Right atrium auricular region (tissue), 2 donors: ENCODE data around the gene PRR20G. TPM values are rescaled to one million over a fixed set of nuclear protein-coding genes. Genes with fewer than 3 reads are reported as not detected.

ENCODE experiments used
- DNase-seq: peaks from one replicate; pipeline ENCODE4 v3.0.0-alpha.2; 2019; ENCODE audit warnings: low spot score
- H3K27ac ChIP-seq, 2 donors: fragments of 200-600 bp; sonication (generic); 1 replicate in 1 of 2; 2 replicates in 1 of 2; pipeline ENCODE4 v1.5.1; 2016 to 2019
- H3K27me3 ChIP-seq, 2 donors: fragments of 200-600 bp; sonication (generic); one replicate each; pipeline versions ENCODE4 v1.5.1 to v1.6.0; 2017 to 2019
- H3K36me3 ChIP-seq: fragments of 200-600 bp; sonication (generic); one replicate; pipeline ENCODE4 v1.5.1; 2016
- H3K4me1 ChIP-seq, 2 donors: fragments of 200-600 bp; sonication (generic); one replicate each; pipeline versions ENCODE4 v1.5.1 to v1.6.0; 2017 to 2019
- H3K4me3 ChIP-seq, 2 donors: fragments of 200-600 bp; sonication (generic); 1 replicate in 1 of 2; 2 replicates in 1 of 2; pipeline ENCODE4 v1.5.1; 2017 to 2019; ENCODE audit warnings: mild to moderate bottlenecking in 1 of 2, moderate library complexity in 1 of 2
- H3K9me3 ChIP-seq, 2 donors: fragments of 200-600 bp; sonication (generic); one replicate each; pipeline ENCODE4 v1.5.1; 2019
- CTCF ChIP-seq, 2 donors: fragments of 200-600 bp; sonication (generic); IDR thresholded peaks; one replicate each; pipeline ENCODE4 v1.5.1; 2019; ENCODE audit warnings: antibody characterized with exemption in 2 of 2
- total RNA-seq, 2 donors: library from RNA; depleted of rRNA; stranded (reverse); fragments of >200 nt; gene quantifications; one replicate each; pipeline ENCODE4 v1.1.0, GENCODE V29; 2016

PRR20G gene
- not detected for total RNA-seq

GRCh38 chr3:127287840-127288239 is at the start of gene PRR20G:
TSS of gene PRR20G (minus strand) at chr3:127288046. CDS start at chr3:127287365, 681 bp downstream.
- DNase-seq: no peak
- Histone ChIP-seq H3K36me3 (no peaks in the 10 kb centered on the region), H3K27me3 (no peaks in the 10 kb centered on the region), H3K27ac (no peak within 1 kb of the TSS), H3K4me1 (no peaks in the 10 kb centered on the region), H3K9me3 (no peaks in the 10 kb centered on the region), H3K4me3 (no peak within 1 kb of the TSS)
- TF ChIP-seq CTCF (IDR thresholded peaks at IDR 0.05): no peak

DNA sequence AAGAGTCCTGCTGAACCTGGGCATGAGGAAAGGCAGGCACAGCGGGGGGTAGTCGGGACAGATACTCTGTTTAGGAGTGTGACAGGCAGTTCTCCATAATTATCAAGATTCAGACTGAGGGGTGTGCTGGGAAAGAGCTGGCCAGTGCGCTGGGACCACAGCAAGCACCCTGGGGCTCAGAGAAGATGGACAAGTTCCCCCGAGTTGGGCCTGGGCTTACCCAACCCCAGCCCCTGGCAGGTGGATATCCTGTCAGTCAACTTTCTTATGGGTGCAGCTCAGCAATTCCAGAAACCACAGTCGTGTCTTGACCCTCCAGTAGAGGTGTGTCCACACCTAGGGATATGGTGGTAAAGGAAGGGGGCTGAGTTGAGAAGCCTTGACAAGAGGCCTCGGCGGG is 49.2 kb upstream of the PRR20G start:
- no peak overlapping the region for H3K4me3 ChIP-seq
- no peaks in the 10 kb centered on the region for H3K4me1 ChIP-seq
- no peaks in the 10 kb centered on the region for H3K36me3 ChIP-seq
- no peak overlapping the region for H3K27ac ChIP-seq
- no peak for TF ChIP-seq CTCF (IDR thresholded peaks at IDR 0.05)
- DNase-seq: no peak
- H3K27me3 ChIP-seq: peaks cover 0 to 8% of the 10 kb centered on the region in 2 donors
- H3K9me3 ChIP-seq: peaks cover 0 to 29% of the 10 kb centered on the region in 2 donors

GRCh38 chr3:127336101-127336500 is 48.3 kb upstream of the PRR20G start:
- Histone ChIP-seq H3K4me1 (no peaks in the 10 kb centered on the region), H3K36me3 (no peaks in the 10 kb centered on the region), H3K27ac (no peak overlapping the region), H3K4me3 (no peak overlapping the region), H3K9me3 (peaks cover 0 to 34% of the 10 kb centered on the region in 2 donors), H3K27me3 (peaks cover 0 to 8% of the 10 kb centered on the region in 2 donors)
- no peak for DNase-seq
- TF ChIP-seq CTCF (IDR thresholded peaks at IDR 0.05): no peak

GRCh38 chr3:127330385-127330784 is 42.5 kb upstream of the PRR20G start:
- Histone ChIP-seq H3K4me1 (no peaks in the 10 kb centered on the region), H3K27ac (no peak overlapping the region), H3K9me3 (peaks cover 0 to 51% of the 10 kb centered on the region in 2 donors), H3K4me3 (no peak overlapping the region), H3K36me3 (no peaks in the 10 kb centered on the region), H3K27me3 (no peaks in the 10 kb centered on the region)
- DNase-seq: no peak
- no peak for TF ChIP-seq CTCF (IDR thresholded peaks at IDR 0.05)

DNA sequence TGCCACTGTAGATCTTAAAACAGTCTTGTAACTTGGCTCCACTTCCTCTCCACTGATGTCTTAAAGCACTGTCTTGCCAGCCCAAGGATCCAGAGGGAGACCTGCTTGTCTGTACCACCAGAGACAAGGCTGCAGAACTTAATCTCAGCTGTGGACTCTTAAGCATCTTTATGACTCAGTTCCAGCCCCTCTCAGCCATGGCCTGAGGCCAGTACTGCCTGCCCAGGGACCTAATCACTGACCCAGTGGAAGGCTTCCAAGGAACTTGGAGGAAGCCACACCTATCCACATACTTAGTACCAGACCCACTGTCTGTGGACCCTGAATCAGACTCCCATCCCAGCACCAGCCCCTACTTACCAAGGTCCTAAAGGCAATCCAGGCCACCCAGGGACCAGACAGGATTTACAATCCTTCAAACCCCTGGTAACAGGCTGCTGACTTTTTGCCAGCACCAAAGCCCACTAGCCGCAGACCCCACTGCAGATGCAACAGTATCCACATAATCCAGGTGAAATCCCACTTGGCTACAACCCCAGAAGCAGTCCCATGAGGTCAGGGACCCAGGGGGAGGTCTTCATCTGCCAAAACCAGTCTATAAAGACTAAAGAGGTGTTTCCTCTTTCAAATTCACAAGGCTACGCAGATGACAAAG is 41.9 kb upstream of the PRR20G start:
- Histone ChIP-seq H3K4me3 (no peak overlapping the region), H3K27ac (no peak overlapping the region), H3K36me3 (no peaks in the 10 kb centered on the region), H3K9me3 (peaks cover 0 to 45% of the 10 kb centered on the region in 2 donors), H3K4me1 (no peaks in the 10 kb centered on the region), H3K27me3 (no peaks in the 10 kb centered on the region)
- no peak for DNase-seq
- no peak for TF ChIP-seq CTCF (IDR thresholded peaks at IDR 0.05)

DNA sequence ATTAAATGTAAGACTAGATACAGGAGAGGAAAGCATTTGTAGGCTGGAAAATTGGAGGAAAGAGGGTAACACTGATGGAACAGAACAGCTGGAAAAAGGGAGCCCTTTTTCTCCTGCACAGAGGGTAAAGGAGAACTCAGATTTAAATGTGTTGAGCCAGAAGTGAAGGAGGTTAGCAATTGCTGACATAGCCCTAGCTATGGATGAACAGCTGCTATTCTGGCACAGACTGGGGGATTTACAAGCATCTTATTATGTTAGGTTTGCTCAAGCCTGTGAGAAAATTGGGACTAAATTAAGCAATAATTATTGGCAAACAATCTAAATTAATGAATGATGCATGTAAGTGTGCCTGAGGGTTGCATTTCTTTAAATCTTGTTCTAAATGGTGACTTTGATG is 40.6 kb upstream of the PRR20G start:
- Histone ChIP-seq H3K9me3 (peaks cover 0 to 32% of the 10 kb centered on the region in 2 donors), H3K4me3 (no peak overlapping the region), H3K36me3 (no peaks in the 10 kb centered on the region), H3K4me1 (no peaks in the 10 kb centered on the region), H3K27ac (no peak overlapping the region), H3K27me3 (no peaks in the 10 kb centered on the region)
- DNase-seq: no peak
- no peak for TF ChIP-seq CTCF (IDR thresholded peaks at IDR 0.05)
